H1 (cell line): ENCODE measurements around the gene SLC16A8. TPM values are rescaled to one million over a fixed set of nuclear protein-coding genes. Genes with fewer than 3 reads are reported as not detected.

ENCODE experiments used
- CBX5 ChIP-seq: fragments of 300-800, 300-1000 bp; sonication (generic); IDR thresholded peaks from 2 replicates; pipeline ENCODE4 v1.7.1; 2016; ENCODE audit warnings: antibody characterized with exemption, low read length, low read depth
- CEBPB ChIP-seq: IDR thresholded peaks from 2 replicates; pipeline ENCODE4 v1.6.1; 2012; ENCODE audit warnings: low read depth, low read length
- CREB1 ChIP-seq: IDR thresholded peaks from 2 replicates; pipeline ENCODE4 v1.6.1; 2012; ENCODE audit warnings: inconsistent platforms
- CTCF ChIP-seq, 3 experiments: IDR thresholded peaks; 1 replicate in 2 of 3; 2 replicates in 1 of 3; pipeline versions ENCODE4 v1.5.1 to v1.6.1; 2011; ENCODE audit warnings: low read length in 3 of 3, mild to moderate bottlenecking in 3 of 3, inconsistent platforms in 2 of 3, low read depth in 1 of 3, moderate library complexity in 1 of 3; ENCODE audit not compliant: insufficient read depth in 1 of 3; ENCODE audit errors: control extremely low read depth in 1 of 3
- GTF2F1 ChIP-seq: IDR thresholded peaks from 2 replicates; pipeline ENCODE4 v1.6.1; 2012; ENCODE audit warnings: low read depth, low read length, improper control_type of control experiment, borderline replicate concordance
- JUN ChIP-seq: IDR thresholded peaks from 2 replicates; pipeline ENCODE4 v1.6.1; 2011; ENCODE audit warnings: low read depth, mild to moderate bottlenecking, improper control_type of control experiment, low read length
- RAD21 ChIP-seq, 2 experiments: IDR thresholded peaks in 1 of 2; conservative IDR thresholded peaks in 1 of 2; 2 replicates each; pipeline ENCODE4 v1.6.1; 2011; ENCODE audit warnings: low read depth in 2 of 2, low read length in 2 of 2, improper control_type of control experiment in 1 of 2, inconsistent platforms in 1 of 2, mild to moderate bottlenecking in 1 of 2, moderate library complexity in 1 of 2
- RFX5 ChIP-seq: IDR thresholded peaks from 2 replicates; pipeline ENCODE4 v1.6.1; 2011; ENCODE audit warnings: low read depth, low read length, improper control_type of control experiment, borderline replicate concordance
- RXRA ChIP-seq: IDR thresholded peaks from 2 replicates; pipeline ENCODE4 v1.6.1; 2011; ENCODE audit warnings: low read depth, mild to moderate bottlenecking, low read length, moderate library complexity; ENCODE audit not compliant: insufficient read depth
- SUZ12 ChIP-seq: fragments of 200-600 bp; sonication (generic); IDR thresholded peaks from 2 replicates; pipeline ENCODE4 v1.6.1; 2012; ENCODE audit warnings: mild to moderate bottlenecking, inconsistent platforms, low read length, moderate library complexity, mixed read lengths
- polyA plus RNA-seq, 7 experiments: library from polyadenylated mRNA; depleted of rRNA in 3 of 7; stranded (reverse) in 5 of 7; unstranded in 2 of 7; fragments of >200 nt in 5 of 7; fragments of 200-250 nt in 2 of 7; gene quantifications; 1 replicate in 5 of 7; 2 replicates in 1 of 7; 4 replicates in 1 of 7; pipeline versions ENCODE4 v1.2.1 to v1.2.3, GENCODE V29; 2011 to 2013; ENCODE audit warnings: missing spikeins in 2 of 7, mixed read lengths in 2 of 7
- total RNA-seq: library from RNA; stranded (reverse); fragmentation: NEBNext Ultra II Directional; extraction: Animal tissue kit (Norgen Biotek cat#: 25700); gene quantifications from 2 replicates; pipeline ENCODE4 v1.2.1, GENCODE V29; 2021

SLC16A8 gene
- total and polyA plus RNA-seq, 2 of the 8 experiments (the other 6 are each of a cell fraction or from before 2014, with no cell fraction given), result 0.70 TPM; not detected in 1

- TF ChIP-seq RXRA (no peak), CTCF (IDR thresholded peaks at IDR 0.05; ENCODE audit: control extremely low read depth in 1 of 3, insufficient read depth in 1 of 3, low read depth in 1 of 3, low read length in 3 of 3) (no peak), SUZ12 (no peak), CEBPB (no peak), GTF2F1 (no peak), JUN (no peak), RAD21 (IDR thresholded peaks at IDR 0.05 in 1 of 2, conservative IDR thresholded peaks at IDR 0.05 in 1 of 2; ENCODE audit: low read depth in 2 of 2, low read length in 2 of 2) (no peak), CREB1 (no peak), RFX5 (no peak), CBX5 (no peak)
Measured at GRCh38 chr22:38073150-38074130, 10.5 kb downstream of the SLC16A8 start (continued).
